HEK293 (cell line): ENCODE results near the gene ILF3.

ENCODE experiments used
- SP3 ChIP-seq: fragments of 450-650 bp; formaldehyde crosslinking; IDR thresholded peaks from 2 replicates; pipeline ENCODE4 v1.5.1; 2016; ENCODE audit warnings: missing biosample characterization, missing genetic modification characterization
- TCF7L2 ChIP-seq: IDR thresholded peaks from 2 replicates; pipeline ENCODE4 v1.6.1; 2011; ENCODE audit warnings: low read depth, mild to moderate bottlenecking, inconsistent platforms, low read length, moderate library complexity, borderline replicate concordance
- ZBTB10 ChIP-seq: fragments of 450-650 bp; formaldehyde crosslinking; IDR thresholded peaks from 2 replicates; pipeline ENCODE4 v1.5.1; 2016; ENCODE audit warnings: missing biosample characterization, missing genetic modification characterization
- ZBTB26 ChIP-seq: fragments of 450-650 bp; formaldehyde crosslinking; optimal IDR thresholded peaks from 2 replicates; pipeline ENCODE3; 2016; ENCODE audit warnings: missing biosample characterization, mild to moderate bottlenecking, missing genetic modification characterization
- ZEB2 ChIP-seq: fragments of 450-650 bp; formaldehyde crosslinking; IDR thresholded peaks from 2 replicates; pipeline ENCODE4 v1.5.1; 2016; ENCODE audit warnings: missing biosample characterization, missing genetic modification characterization
- ZFP37 ChIP-seq: fragments of 450-650 bp; formaldehyde crosslinking; IDR thresholded peaks from 2 replicates; pipeline ENCODE4 v1.5.1; 2016; ENCODE audit warnings: missing biosample characterization, missing genetic modification characterization
- ZIC2 ChIP-seq: fragments of 450-650 bp; formaldehyde crosslinking; IDR thresholded peaks from 2 replicates; pipeline ENCODE4 v1.5.1; 2016; ENCODE audit warnings: missing biosample characterization, missing genetic modification characterization
- ZNF148 ChIP-seq: fragments of 450-650 bp; formaldehyde crosslinking; IDR thresholded peaks from 2 replicates; pipeline ENCODE4 v1.5.0; 2017; ENCODE audit warnings: missing biosample characterization, missing genetic modification characterization, borderline replicate concordance
- ZNF169 ChIP-seq: fragments of 450-650 bp; formaldehyde crosslinking; IDR thresholded peaks from 2 replicates; pipeline ENCODE4 v1.5.1; 2016; ENCODE audit warnings: missing biosample characterization, missing genetic modification characterization
- ZNF175 ChIP-seq: fragments of 450-650 bp; formaldehyde crosslinking; IDR thresholded peaks from 2 replicates; pipeline ENCODE4 v1.5.1; 2016; ENCODE audit warnings: missing biosample characterization, missing genetic modification characterization
- ZNF211 ChIP-seq: fragments of 450-650 bp; formaldehyde crosslinking; IDR thresholded peaks from 2 replicates; pipeline ENCODE4 v1.5.1; 2016; ENCODE audit warnings: low read depth, missing biosample characterization, missing genetic modification characterization
- ZNF26 ChIP-seq: fragments of 450-650 bp; formaldehyde crosslinking; IDR thresholded peaks from 2 replicates; pipeline ENCODE4 v1.5.1; 2016; ENCODE audit warnings: missing biosample characterization, missing genetic modification characterization
- ZNF473 ChIP-seq: fragments of 450-650 bp; formaldehyde crosslinking; IDR thresholded peaks from 2 replicates; pipeline ENCODE4 v1.5.1; 2017; ENCODE audit warnings: missing biosample characterization, missing genetic modification characterization
- ZNF558 ChIP-seq: fragments of 450-650 bp; formaldehyde crosslinking; IDR thresholded peaks from 2 replicates; pipeline ENCODE4 v1.5.1; 2016; ENCODE audit warnings: missing biosample characterization, missing genetic modification characterization
- ZNF645 ChIP-seq: fragments of 450-650 bp; formaldehyde crosslinking; IDR thresholded peaks from 2 replicates; pipeline ENCODE4; 2016; ENCODE audit warnings: missing biosample characterization, missing genetic modification characterization
- ZNF677 ChIP-seq: fragments of 450-650 bp; IDR thresholded peaks from 2 replicates; pipeline ENCODE4 v1.5.0; 2018; ENCODE audit warnings: missing biosample characterization, mild to moderate bottlenecking, missing genetic modification characterization, moderate library complexity
- ZNF747 ChIP-seq: fragments of 450-650 bp; formaldehyde crosslinking; IDR thresholded peaks from 2 replicates; pipeline ENCODE4 v1.5.1; 2016; ENCODE audit warnings: missing biosample characterization, missing genetic modification characterization
- ZNF76 ChIP-seq: fragments of 450-650 bp; formaldehyde crosslinking; IDR thresholded peaks from 2 replicates; pipeline ENCODE4; 2016; ENCODE audit warnings: low read depth, missing biosample characterization, missing genetic modification characterization, borderline replicate concordance
- ZNF830 ChIP-seq: fragments of 450-650 bp; IDR thresholded peaks from 2 replicates; pipeline ENCODE4 v1.5.0; 2018; ENCODE audit warnings: missing biosample characterization, missing genetic modification characterization, low read depth, mild to moderate bottlenecking, moderate library complexity
- ZSCAN16 ChIP-seq: fragments of 450-650 bp; formaldehyde crosslinking; IDR thresholded peaks from 2 replicates; pipeline ENCODE4 v1.5.1; 2016; ENCODE audit warnings: missing biosample characterization, missing genetic modification characterization
- ZSCAN5A ChIP-seq: fragments of 450-650 bp; formaldehyde crosslinking; IDR thresholded peaks from 2 replicates; pipeline ENCODE4 v1.5.1; 2016; ENCODE audit warnings: missing biosample characterization, missing genetic modification characterization
- ZXDB ChIP-seq: fragments of 450-650 bp; formaldehyde crosslinking; IDR thresholded peaks from 2 replicates; pipeline ENCODE4 v1.5.1; 2016; ENCODE audit warnings: missing biosample characterization, missing genetic modification characterization

ILF3 gene

GRCh38 chr19:10717356-10718204 is 63.4 kb downstream of the ILF3 start, which contains the start of gene DNM2 (continued):
- peak; percentile 20; the same call in 1 of the 2 replicates for TF ChIP-seq ZEB2
- no peak for TF ChIP-seq ZSCAN5A
- no peak for TF ChIP-seq ZNF26 (tag by site-specific recombination)
- TF ChIP-seq ZBTB10, result no peak
- peak; percentile 78; the same call in 1 of the 2 replicates for TF ChIP-seq ZNF558 (tag by site-specific recombination)
- TF ChIP-seq ZXDB (tag by site-specific recombination), result peak; percentile 73
- TF ChIP-seq ZFP37, result no peak
- TF ChIP-seq ZNF830 (tag by site-specific recombination), result no peak
- no peak for TF ChIP-seq ZNF473 (tag by site-specific recombination)
- TF ChIP-seq SP3 (tag by site-specific recombination), result peak; percentile 98
- TF ChIP-seq ZIC2 (tag by site-specific recombination), result no peak
- TF ChIP-seq ZNF148 (tag by site-specific recombination), result no peak
- peak; percentile 99 for TF ChIP-seq ZNF76 (tag by site-specific recombination)
- TF ChIP-seq TCF7L2, result no peak
- no peak for TF ChIP-seq ZNF175 (tag by site-specific recombination)
- TF ChIP-seq ZNF169 (tag by site-specific recombination), result no peak
- TF ChIP-seq ZNF211 (tag by site-specific recombination), result no peak
- TF ChIP-seq ZSCAN16 (tag by site-specific recombination), result no peak
- TF ChIP-seq ZNF677 (tag by site-specific recombination), result no peak
- TF ChIP-seq ZNF645 (tag by site-specific recombination), result no peak
- no peak for TF ChIP-seq ZNF747
- TF ChIP-seq ZBTB26 (tag by site-specific recombination), result no peak
